Subcutaneous abdominal adipose tissue (tissue), 5 donors: ENCODE results near the gene CLDN24.

Experiments used
- H3K27ac ChIP-seq: one replicate; pipeline ENCODE4 v1.7.0; 2013; ENCODE audit warnings: low read depth, mild to moderate bottlenecking, inconsistent platforms, low read length, moderate library complexity
- H3K27me3 ChIP-seq, 5 donors: one replicate each; pipeline ENCODE4 v1.7.0; 2013; ENCODE audit warnings: low read length in 5 of 5, inconsistent platforms in 1 of 5; ENCODE audit not compliant: control insufficient read depth in 5 of 5, insufficient read depth in 4 of 5
- H3K36me3 ChIP-seq, 5 donors: one replicate each; pipeline ENCODE4 v1.7.0; 2013; ENCODE audit warnings: low read length in 5 of 5; ENCODE audit not compliant: control insufficient read depth in 5 of 5, insufficient read depth in 5 of 5
- H3K4me1 ChIP-seq, 5 donors: one replicate each; pipeline ENCODE4 v1.7.0; 2013; ENCODE audit warnings: low read length in 5 of 5, mild to moderate bottlenecking in 3 of 5, moderate library complexity in 1 of 5; ENCODE audit not compliant: control insufficient read depth in 5 of 5, insufficient read depth in 5 of 5
- H3K4me3 ChIP-seq, 5 donors: one replicate each; pipeline ENCODE4 v1.7.0; 2013; ENCODE audit warnings: low read length in 5 of 5, low read depth in 1 of 5
- H3K9ac ChIP-seq, 5 donors: one replicate each; pipeline ENCODE4 v1.7.0; 2013; ENCODE audit warnings: low read length in 5 of 5, mild to moderate bottlenecking in 4 of 5, moderate library complexity in 3 of 5
- H3K9me3 ChIP-seq, 5 donors: one replicate each; pipeline ENCODE4 v1.7.0; 2013; ENCODE audit warnings: low read length in 5 of 5; ENCODE audit not compliant: control insufficient read depth in 5 of 5
- donor health status: healthy.
- donor health status: healthy.
- donor health status: healthy.
- donor health status: healthy.
- donor health status: healthy.

The CLDN24 gene

DNA sequence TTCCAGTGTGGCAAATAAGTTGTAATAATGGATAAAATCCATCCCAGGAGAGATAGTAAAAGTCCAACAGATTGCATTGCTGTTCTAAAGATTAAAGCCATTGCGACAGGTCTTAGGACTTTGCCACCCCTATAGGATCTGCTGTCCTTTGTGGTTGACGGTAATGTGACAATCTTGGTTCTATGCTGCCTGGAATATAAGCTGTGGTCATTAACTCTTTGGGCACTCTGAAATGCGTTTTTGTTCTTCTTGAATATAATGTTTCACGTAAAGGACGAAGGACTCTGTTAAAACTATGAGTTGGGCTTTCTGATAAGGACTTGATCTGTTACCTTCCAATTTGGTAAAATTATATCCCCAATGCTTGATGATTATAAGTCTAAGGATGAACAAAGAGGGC, at the start of gene CLDN24:
Gene CLDN24, minus strand, starts transcription at position 101 of the 400 bp plus-strand sequence. Its CDS starts 0 bp downstream, at position 101.
- H3K9ac ChIP-seq: no peak within 1 kb of the TSS
- no peak within 1 kb of the TSS for H3K27ac ChIP-seq
- no peak within 1 kb of the TSS for H3K4me3 ChIP-seq
- peaks cover 0 to 15% (median 3%) of the 10 kb centered on the region in 5 donors for H3K36me3 ChIP-seq
- no peaks in the 10 kb centered on the region for H3K27me3 ChIP-seq
- no peaks in the 10 kb centered on the region for H3K9me3 ChIP-seq
- H3K4me1 ChIP-seq: peaks cover 0 to 2% (median 0%) of the 10 kb centered on the region in 5 donors

DNA sequence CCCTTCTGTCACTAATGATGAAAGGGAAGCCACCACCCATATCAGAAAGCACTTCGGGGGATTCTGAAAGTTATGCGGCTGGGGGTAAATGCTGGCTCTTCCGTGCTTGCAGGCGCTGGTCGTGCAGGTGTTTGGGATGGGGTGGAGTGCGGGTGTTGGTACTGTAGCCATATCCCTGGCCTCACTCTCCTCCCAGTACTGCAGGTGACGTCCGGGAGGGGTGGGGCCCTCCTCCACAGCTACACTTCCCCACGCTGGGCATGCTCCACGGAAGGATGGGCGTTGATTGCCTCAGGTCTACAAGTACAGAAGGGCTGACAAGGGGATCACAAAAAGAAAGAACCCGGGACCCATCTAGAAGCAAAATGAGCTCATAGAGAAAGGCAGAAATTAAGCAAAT, 48.6 kb upstream of the CLDN24 start:
- Histone ChIP-seq H3K27me3 (peaks cover 0 to 3% (median 0%) of the 10 kb centered on the region in 5 donors), H3K9me3 (peaks cover 0 to 11% (median 7%) of the 10 kb centered on the region in 5 donors), H3K4me1 (no peaks in the 10 kb centered on the region), H3K4me3 (no peak overlapping the region), H3K9ac (no peak overlapping the region), H3K36me3 (no peaks in the 10 kb centered on the region), H3K27ac (no peak overlapping the region)

DNA sequence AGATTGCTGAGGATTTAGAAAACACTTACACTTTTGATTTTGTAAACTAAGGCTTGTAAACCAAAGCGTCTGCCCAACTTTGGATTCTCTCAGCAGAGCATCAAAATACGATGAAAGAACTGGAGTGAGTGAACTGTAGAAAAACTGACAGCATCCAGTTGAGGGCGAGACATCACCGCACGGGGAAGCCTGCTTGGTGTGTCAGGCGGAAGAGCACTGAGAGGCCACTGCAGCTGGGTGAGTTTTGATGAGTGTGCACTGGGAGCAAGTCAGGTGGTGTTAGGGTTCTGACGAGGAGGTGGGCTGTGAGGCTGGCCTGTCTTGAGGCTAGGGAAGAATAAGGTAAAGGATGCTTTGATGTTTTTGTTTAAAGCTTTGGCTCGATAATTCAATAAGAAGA, 46.8 kb upstream of the CLDN24 start:
- Histone ChIP-seq H3K27ac (no peak overlapping the region), H3K36me3 (no peaks in the 10 kb centered on the region), H3K9ac (no peak overlapping the region), H3K27me3 (peaks cover 0 to 3% (median 0%) of the 10 kb centered on the region in 5 donors), H3K9me3 (peaks cover 0 to 11% (median 7%) of the 10 kb centered on the region in 5 donors), H3K4me3 (no peak overlapping the region), H3K4me1 (no peaks in the 10 kb centered on the region)

DNA sequence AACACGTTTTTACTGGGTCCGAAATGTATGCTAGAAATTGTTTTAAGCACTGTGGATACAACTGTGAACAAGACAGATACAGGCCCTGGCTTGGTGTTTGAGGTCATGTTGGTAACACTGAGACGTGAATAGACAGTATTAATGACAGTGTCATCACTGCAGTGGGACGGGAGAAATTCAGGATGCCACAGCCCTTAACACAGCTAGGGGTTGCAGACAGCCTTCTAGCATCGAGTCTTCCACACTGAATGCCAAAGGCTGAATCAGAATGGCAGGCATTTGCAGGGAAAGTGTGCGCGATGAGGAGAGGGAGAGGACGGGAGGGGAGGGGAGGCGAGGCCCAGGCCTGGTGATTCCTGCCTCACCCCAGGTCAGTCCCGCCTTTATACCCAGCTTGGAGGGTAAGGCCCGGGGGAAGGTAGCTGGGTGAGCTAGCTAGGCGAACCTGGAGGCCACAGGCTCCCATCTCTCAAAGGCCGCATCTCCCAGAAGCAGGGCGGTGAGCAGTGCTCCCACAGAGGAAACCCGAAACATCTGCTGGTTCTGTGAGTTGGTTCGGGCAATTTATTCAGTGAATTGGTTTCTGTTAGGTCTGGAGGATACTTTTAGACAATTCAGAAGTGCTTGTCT, 44.1 kb upstream of the CLDN24 start:
- no peaks in the 10 kb centered on the region for H3K4me1 ChIP-seq
- H3K9ac ChIP-seq: no peak overlapping the region
- H3K9me3 ChIP-seq: no peaks in the 10 kb centered on the region
- H3K36me3 ChIP-seq: no peaks in the 10 kb centered on the region
- H3K27ac ChIP-seq: no peak overlapping the region
- no peak overlapping the region for H3K4me3 ChIP-seq
- H3K27me3 ChIP-seq: peaks cover 0 to 5% (median 0%) of the 10 kb centered on the region in 5 donors

DNA sequence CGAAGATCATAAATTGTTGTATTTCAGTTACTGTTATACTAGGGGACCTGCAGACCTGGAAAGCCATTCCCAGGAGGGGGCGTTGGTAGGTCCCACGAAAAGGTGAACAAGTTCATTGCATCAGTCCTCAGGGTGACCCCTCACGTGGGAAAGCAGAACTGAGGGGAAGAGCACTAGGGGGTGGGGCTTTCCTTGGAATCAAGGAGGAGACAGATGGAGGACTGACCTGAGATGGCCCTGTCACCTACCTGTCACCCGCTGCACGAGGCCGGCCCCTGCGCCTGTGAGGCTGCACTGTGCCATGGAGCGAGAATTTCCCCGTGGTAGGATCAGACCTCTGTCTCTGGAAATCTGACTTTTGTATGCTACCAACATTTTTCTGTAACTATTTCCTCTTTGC, 41.8 kb upstream of the CLDN24 start:
- Histone ChIP-seq H3K36me3 (no peaks in the 10 kb centered on the region), H3K9ac (no peak overlapping the region), H3K4me1 (no peaks in the 10 kb centered on the region), H3K27ac (no peak overlapping the region), H3K4me3 (no peak overlapping the region), H3K9me3 (no peaks in the 10 kb centered on the region), H3K27me3 (peaks cover 0 to 5% (median 0%) of the 10 kb centered on the region in 5 donors)

DNA sequence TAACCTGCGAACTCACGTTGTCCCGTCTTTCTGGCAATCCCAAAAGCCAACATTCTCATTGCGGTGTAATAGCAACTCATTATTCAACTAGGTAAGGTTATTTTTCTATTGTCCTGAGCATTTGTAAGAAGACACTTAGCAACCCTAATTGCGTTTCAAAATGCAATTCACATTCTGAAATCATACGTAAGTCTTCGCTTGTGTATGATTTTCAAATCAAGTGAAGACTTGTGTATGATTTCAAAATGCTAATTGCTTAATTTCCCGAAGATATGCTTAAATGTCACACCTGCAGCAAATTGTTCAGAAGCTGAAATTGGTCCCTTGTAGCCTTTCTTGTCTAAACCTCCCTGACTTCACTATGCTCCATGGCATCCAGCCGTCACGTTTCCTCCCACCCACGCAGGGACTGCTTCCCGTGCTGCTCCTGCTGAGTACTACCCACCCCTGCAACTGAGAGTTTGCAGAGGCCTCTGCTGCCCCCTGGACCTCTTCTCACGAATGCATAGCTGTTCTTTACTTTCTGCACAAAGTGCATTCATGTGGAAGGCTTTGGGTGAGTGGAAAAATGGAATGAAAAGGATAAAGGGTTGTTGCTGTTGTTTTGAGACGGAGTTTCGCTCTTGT, 40.8 kb upstream of the CLDN24 start:
- H3K4me1 ChIP-seq: no peaks in the 10 kb centered on the region

DNA sequence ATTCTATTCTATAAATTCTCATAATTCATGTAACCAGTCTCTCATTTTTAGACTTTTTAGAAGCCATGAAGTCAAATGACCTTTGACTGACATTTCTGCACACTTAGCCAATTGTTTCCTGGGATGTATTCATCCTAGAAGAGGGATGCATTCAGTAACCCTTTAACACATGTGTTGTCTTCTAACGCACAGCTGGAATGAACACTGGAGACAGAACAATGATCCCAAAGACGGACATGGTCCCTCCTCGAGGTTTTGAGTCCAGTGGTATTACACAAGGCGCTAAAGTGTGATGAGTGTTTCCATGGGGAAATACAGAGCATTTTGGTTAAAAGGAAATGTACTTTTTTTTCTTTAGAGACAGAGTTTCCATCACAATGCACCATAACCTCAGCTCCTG, 39.8 kb upstream of the CLDN24 start:
- Histone ChIP-seq H3K27ac (no peak overlapping the region), H3K4me3 (no peak overlapping the region), H3K9ac (no peak overlapping the region), H3K4me1 (no peaks in the 10 kb centered on the region), H3K36me3 (no peaks in the 10 kb centered on the region), H3K9me3 (no peaks in the 10 kb centered on the region), H3K27me3 (peaks cover 0 to 8% (median 1%) of the 10 kb centered on the region in 5 donors)

More for the DNA sequence above, 40.8 kb upstream of the CLDN24 start:
- H3K9ac ChIP-seq: no peak overlapping the region
- H3K27ac ChIP-seq: no peak overlapping the region
- no peaks in the 10 kb centered on the region for H3K36me3 ChIP-seq
- no peak overlapping the region for H3K4me3 ChIP-seq
- H3K27me3 ChIP-seq: peaks cover 0 to 5% (median 0%) of the 10 kb centered on the region in 5 donors
- no peaks in the 10 kb centered on the region for H3K9me3 ChIP-seq

DNA sequence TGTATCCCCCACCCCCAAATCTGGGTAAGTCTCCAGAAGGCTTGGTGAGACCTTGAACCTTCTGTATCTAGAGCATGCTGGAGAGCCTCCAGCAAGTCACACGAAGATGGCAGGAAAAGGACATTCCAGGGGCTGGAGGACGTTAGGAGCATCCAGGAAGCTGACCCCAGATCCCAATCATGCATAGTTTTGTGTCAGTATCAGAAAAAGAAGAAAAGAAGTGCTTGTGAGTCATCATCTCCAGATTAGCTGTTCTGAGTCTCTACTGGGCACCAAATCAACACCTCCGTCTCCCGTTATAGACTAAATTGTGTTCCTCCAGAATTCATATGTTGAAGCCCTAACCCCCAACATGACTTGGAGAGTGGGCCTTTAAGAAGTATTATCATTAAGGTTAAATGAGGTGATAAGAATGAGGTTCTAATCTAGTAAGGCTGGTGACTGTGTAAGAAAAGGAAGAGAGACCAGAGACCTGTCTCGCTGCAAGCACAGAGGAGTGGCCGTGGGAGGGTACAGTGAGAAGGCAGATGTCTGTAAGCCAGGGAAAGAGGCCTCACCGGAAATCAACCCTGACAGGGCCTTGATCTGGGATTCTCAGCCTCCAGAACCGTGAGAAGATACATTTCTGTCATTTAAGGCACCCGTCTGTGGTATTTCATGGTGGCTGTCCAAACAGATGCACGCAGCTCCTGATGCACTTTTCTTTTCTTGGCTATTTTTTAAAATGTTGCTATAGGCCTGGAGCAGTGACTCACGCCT, 38.1 kb upstream of the CLDN24 start:
- no peak overlapping the region for H3K9ac ChIP-seq
- H3K9me3 ChIP-seq: no peaks in the 10 kb centered on the region
- H3K27ac ChIP-seq: no peak overlapping the region
- H3K4me1 ChIP-seq: no peaks in the 10 kb centered on the region
- H3K27me3 ChIP-seq: peaks cover 0 to 8% (median 0%) of the 10 kb centered on the region in 5 donors
- no peak overlapping the region for H3K4me3 ChIP-seq
- H3K36me3 ChIP-seq: no peaks in the 10 kb centered on the region

DNA sequence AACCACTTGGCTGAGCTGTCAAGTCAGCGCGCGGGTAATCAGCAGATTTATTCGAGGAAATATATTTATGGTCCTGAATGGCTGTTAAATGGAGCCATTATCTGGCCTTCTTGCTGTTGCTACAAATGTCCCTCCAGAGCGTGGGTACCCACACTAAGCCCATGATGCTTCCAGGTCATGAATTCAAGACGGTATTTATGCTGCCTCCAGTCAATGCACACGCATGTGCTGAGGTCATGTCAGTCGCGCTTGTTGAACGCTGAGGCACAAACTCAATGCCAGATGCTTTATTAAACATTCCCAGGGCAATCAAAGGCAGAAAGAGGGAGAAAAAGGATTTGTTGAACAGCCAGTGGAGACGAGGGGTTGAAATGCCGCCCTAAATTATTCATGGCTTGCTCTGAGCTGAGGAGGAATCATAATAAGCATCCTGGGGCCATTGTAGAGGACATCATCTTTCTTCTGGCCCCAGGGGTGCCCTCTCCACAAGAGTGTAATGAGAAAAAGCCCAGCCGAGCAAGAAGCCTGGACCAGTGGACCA, 36.1 kb upstream of the CLDN24 start:
- Histone ChIP-seq H3K27ac (no peak overlapping the region), H3K27me3 (peaks cover 0 to 3% (median 0%) of the 10 kb centered on the region in 5 donors), H3K4me1 (no peaks in the 10 kb centered on the region), H3K9ac (no peak overlapping the region), H3K36me3 (no peaks in the 10 kb centered on the region), H3K9me3 (no peaks in the 10 kb centered on the region), H3K4me3 (no peak overlapping the region)
